ENCODE data around the gene CAPN1.
"Not testable (repeated sequence)": the region's sequence is repeated elsewhere in the genome, so short reads cannot be mapped to it uniquely, and the experiment has no call there.

Gene CAPN1

GRCh38 chr11:65148657-65149056 is 33.1 kb upstream of the CAPN1 start:
- Histone ChIP-seq H3K4me1 (no peaks in the 10 kb centered on the region), H3K4me3 (ENCODE audit: low read depth, low read length) (no peak overlapping the region), H3K36me3 (no peaks in the 10 kb centered on the region), H3K9me3 (no peaks in the 10 kb centered on the region), H3K27me3 (no peaks in the 10 kb centered on the region)
- no peak for DNase-seq
- no peak for TF ChIP-seq CTCF (IDR thresholded peaks at IDR 0.05; ENCODE audit: low read depth, low read length)

- DNase-seq; H3K27me3 ChIP-seq; H3K4me1 ChIP-seq; H3K4me3 ChIP-seq (ENCODE audit: low read depth, low read length); H3K9me3 ChIP-seq; H3K36me3 ChIP-seq: not testable (repeated sequence)
Measured at GRCh38 chr11:65150131-65150508, 31.6 kb upstream of the CAPN1 start.

GRCh38 chr11:65150509-65151299 is 31.0 kb upstream of the CAPN1 start:
- no peaks in the 10 kb centered on the region for H3K27me3 ChIP-seq
- DNase-seq = peak; percentile 81
- H3K4me1 ChIP-seq = no peaks in the 10 kb centered on the region
- H3K9me3 ChIP-seq = no peaks in the 10 kb centered on the region
- no peak overlapping the region for H3K4me3 ChIP-seq (ENCODE audit: low read depth, low read length)
- H3K36me3 ChIP-seq = no peaks in the 10 kb centered on the region
- no peak for TF ChIP-seq CTCF (IDR thresholded peaks at IDR 0.05; ENCODE audit: low read depth, low read length)

GRCh38 chr11:65151331-65151899 is 30.3 kb upstream of the CAPN1 start:
- Histone ChIP-seq H3K36me3 (no peaks in the 10 kb centered on the region), H3K27me3 (no peaks in the 10 kb centered on the region), H3K9me3 (no peaks in the 10 kb centered on the region), H3K4me3 (ENCODE audit: low read depth, low read length) (no peak overlapping the region), H3K4me1 (no peaks in the 10 kb centered on the region)
- DNase-seq = no peak
- TF ChIP-seq CTCF (IDR thresholded peaks at IDR 0.05; ENCODE audit: low read depth, low read length) = no peak

GRCh38 chr11:65152122-65152521 is 29.6 kb upstream of the CAPN1 start:
- Histone ChIP-seq H3K27me3 (no peaks in the 10 kb centered on the region), H3K36me3 (no peaks in the 10 kb centered on the region), H3K9me3 (no peaks in the 10 kb centered on the region), H3K4me3 (ENCODE audit: low read depth, low read length) (no peak overlapping the region), H3K4me1 (no peaks in the 10 kb centered on the region)
- TF ChIP-seq CTCF (IDR thresholded peaks at IDR 0.05; ENCODE audit: low read depth, low read length) = no peak
- DNase-seq = no peak

- H3K4me3 ChIP-seq (ENCODE audit: low read depth, low read length) = no peak overlapping the region
- TF ChIP-seq CTCF (IDR thresholded peaks at IDR 0.05; ENCODE audit: low read depth, low read length) = no peak
- H3K9me3 ChIP-seq = no peaks in the 10 kb centered on the region
- no peaks in the 10 kb centered on the region for H3K27me3 ChIP-seq
- H3K36me3 ChIP-seq = no peaks in the 10 kb centered on the region
- H3K4me1 ChIP-seq = no peaks in the 10 kb centered on the region
- no peak for DNase-seq
Measured at GRCh38 chr11:65156256-65156655, 25.5 kb upstream of the CAPN1 start.
